HCT116 (cell line): Measurements from ENCODE around the gene GLDN.

ENCODE experiments used
- CBX3 ChIP-seq: IDR thresholded peaks from 2 replicates; pipeline ENCODE4 v1.6.1; 2012; ENCODE audit warnings: low read depth
- POLR2A ChIP-seq: IDR thresholded peaks from 2 replicates; pipeline ENCODE4 v1.7.0; 2011; ENCODE audit warnings: borderline replicate concordance; ENCODE audit not compliant: insufficient read depth, insufficient read length; ENCODE audit errors: extremely low read depth
- SP1 ChIP-seq: IDR thresholded peaks from 2 replicates; pipeline ENCODE4 v1.6.1; 2012; ENCODE audit warnings: low read depth
- ZNF274 ChIP-seq: fragments of 200-500 bp; sonication (Bioruptor generic); IDR thresholded peaks from 2 replicates; pipeline ENCODE4 v1.6.1; 2014; ENCODE audit warnings: mild to moderate bottlenecking, low read depth, low read length, inconsistent platforms
- TF ChIP-seq, protein P1 (sequence below), 3 experiments: fragments of 200-600 bp in 1 of 3; sonication (generic) in 1 of 3; IDR thresholded peaks in 2 of 3; conservative IDR thresholded peaks in 1 of 3; 2 replicates each; pipeline ENCODE4 v1.5.1; 2012 to 2017; ENCODE audit warnings: low read depth in 2 of 3, low read length in 2 of 3, antibody characterized with exemption in 1 of 3, borderline replicate concordance in 1 of 3, control low read depth in 1 of 3, mild to moderate bottlenecking in 1 of 3, mixed read lengths in 1 of 3, mixed run types in 1 of 3, moderate library complexity in 1 of 3; ENCODE audit not compliant: insufficient read depth in 1 of 3
- TF ChIP-seq, protein P2 (sequence below): IDR thresholded peaks from 2 replicates; pipeline ENCODE4 v1.6.1; 2012; ENCODE audit warnings: low read depth

DNA sequence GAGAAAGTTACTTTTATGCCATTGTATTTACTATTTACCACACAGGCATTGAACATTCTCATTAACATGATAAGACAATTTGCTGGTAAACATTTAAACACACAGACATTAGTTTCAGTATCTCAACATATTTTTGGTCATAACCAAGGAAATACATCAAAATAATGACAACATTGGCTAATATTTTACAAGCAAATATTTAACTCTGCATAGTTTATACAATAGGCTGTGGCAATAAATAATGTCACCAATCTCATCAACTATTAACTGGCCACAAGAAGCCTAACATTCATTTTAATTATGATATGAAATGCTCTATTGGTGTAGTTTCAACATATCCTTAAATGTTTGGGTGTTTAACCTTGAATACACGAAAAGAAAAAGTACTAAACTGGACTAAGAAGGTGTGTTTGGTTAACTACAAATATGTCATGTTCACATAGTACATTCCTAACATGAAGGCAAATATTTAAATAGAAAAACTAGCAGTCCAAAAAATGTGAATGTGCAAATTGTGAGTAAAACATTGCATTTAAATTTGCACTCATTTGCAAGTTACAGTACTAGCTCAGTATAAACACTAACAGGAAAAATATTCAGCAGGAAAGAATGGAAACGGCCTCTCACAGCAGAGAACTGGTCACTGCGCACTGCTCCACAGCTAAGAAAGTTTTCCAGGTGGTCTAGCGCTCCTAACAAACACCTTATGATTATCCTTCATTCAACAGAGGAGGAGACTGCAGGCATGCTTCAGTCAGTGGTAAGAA, 106.6 kb downstream of the GLDN start:
- TF ChIP-seq POLR2A: no peak
- no peak for TF ChIP-seq CBX3
- TF ChIP-seq ZNF274: no peak
- TF ChIP-seq, protein P1, sequence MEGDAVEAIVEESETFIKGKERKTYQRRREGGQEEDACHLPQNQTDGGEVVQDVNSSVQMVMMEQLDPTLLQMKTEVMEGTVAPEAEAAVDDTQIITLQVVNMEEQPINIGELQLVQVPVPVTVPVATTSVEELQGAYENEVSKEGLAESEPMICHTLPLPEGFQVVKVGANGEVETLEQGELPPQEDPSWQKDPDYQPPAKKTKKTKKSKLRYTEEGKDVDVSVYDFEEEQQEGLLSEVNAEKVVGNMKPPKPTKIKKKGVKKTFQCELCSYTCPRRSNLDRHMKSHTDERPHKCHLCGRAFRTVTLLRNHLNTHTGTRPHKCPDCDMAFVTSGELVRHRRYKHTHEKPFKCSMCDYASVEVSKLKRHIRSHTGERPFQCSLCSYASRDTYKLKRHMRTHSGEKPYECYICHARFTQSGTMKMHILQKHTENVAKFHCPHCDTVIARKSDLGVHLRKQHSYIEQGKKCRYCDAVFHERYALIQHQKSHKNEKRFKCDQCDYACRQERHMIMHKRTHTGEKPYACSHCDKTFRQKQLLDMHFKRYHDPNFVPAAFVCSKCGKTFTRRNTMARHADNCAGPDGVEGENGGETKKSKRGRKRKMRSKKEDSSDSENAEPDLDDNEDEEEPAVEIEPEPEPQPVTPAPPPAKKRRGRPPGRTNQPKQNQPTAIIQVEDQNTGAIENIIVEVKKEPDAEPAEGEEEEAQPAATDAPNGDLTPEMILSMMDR (IDR thresholded peaks at IDR 0.05 in 2 of 3, conservative IDR thresholded peaks at IDR 0.05 in 1 of 3; ENCODE audit: borderline replicate concordance in 1 of 3, insufficient read depth in 1 of 3, low read depth in 2 of 3, low read length in 2 of 3): no peak
- TF ChIP-seq, protein P2, sequence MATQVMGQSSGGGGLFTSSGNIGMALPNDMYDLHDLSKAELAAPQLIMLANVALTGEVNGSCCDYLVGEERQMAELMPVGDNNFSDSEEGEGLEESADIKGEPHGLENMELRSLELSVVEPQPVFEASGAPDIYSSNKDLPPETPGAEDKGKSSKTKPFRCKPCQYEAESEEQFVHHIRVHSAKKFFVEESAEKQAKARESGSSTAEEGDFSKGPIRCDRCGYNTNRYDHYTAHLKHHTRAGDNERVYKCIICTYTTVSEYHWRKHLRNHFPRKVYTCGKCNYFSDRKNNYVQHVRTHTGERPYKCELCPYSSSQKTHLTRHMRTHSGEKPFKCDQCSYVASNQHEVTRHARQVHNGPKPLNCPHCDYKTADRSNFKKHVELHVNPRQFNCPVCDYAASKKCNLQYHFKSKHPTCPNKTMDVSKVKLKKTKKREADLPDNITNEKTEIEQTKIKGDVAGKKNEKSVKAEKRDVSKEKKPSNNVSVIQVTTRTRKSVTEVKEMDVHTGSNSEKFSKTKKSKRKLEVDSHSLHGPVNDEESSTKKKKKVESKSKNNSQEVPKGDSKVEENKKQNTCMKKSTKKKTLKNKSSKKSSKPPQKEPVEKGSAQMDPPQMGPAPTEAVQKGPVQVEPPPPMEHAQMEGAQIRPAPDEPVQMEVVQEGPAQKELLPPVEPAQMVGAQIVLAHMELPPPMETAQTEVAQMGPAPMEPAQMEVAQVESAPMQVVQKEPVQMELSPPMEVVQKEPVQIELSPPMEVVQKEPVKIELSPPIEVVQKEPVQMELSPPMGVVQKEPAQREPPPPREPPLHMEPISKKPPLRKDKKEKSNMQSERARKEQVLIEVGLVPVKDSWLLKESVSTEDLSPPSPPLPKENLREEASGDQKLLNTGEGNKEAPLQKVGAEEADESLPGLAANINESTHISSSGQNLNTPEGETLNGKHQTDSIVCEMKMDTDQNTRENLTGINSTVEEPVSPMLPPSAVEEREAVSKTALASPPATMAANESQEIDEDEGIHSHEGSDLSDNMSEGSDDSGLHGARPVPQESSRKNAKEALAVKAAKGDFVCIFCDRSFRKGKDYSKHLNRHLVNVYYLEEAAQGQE: no peak
- no peak for TF ChIP-seq SP1
